Right ventricle myocardium inferior (tissue), 1 donor: ENCODE data around the gene SMARCA2. TPM values are rescaled to one million over a fixed set of nuclear protein-coding genes. Genes with fewer than 3 reads are reported as not detected.
"Not testable (repeated sequence)": the region's sequence is repeated elsewhere in the genome, so short reads cannot be mapped to it uniquely, and the experiment has no call there.

ENCODE experiments used
- ATAC-seq: fragments of 200-7000 bp; cut with Tn5 transposase; one replicate; pipeline ENCODE4 v1.9.1; 2020; ENCODE audit warnings: mild to moderate bottlenecking, moderate library complexity
- DNase-seq: peaks from one replicate; pipeline ENCODE4 v3.0.0; 2021; ENCODE audit errors: missing footprints
- intact Hi-C: fragments of 100-400 bp; cut with DNase I; formaldehyde crosslinking; loops from one replicate; pipeline ENCODE4 v1.11.0; 2022
- total RNA-seq: library from RNA; stranded (reverse); fragmentation: NEBNext Ultra II Directional; extraction: Animal tissue kit (Norgen Biotek cat#: 25700); gene quantifications from one replicate; pipeline ENCODE4 v1.2.1, GENCODE V29; 2021
- donor health status: DM: no; HTN: yes; CAD: no; lungs with severe emphysema.

SMARCA2 gene
- total RNA-seq, 1 donor from 2014 or later, result 98.4 TPM

GRCh38 chr9:2125906-2126305 lies 110.8 kb downstream of the SMARCA2 start:
- intact Hi-C loops, result loop anchor here (5.0 kb wide), 1 partner anchor 691 kb away; no protein-coding TSS in a partner anchor
- DNase-seq (no peak), ATAC-seq (peak; percentile 56)

GRCh38 chr9:2126331-2126803 lies 111.2 kb downstream of the SMARCA2 start:
- peak; percentile 61 for ATAC-seq
- intact Hi-C loops, result loop anchor here (5.0 kb wide), 1 partner anchor 691 kb away; no protein-coding TSS in a partner anchor
- DNase-seq, result no peak

GRCh38 chr9:2127486-2127885 lies 112.3 kb downstream of the SMARCA2 start:
- ATAC-seq (no peak), DNase-seq (no peak)
- intact Hi-C loops, result loop anchor here (5.0 kb wide), 1 partner anchor 690 kb away; no protein-coding TSS in a partner anchor

- DNase-seq, result no peak
- ATAC-seq, result no peak
- intact Hi-C loops, result loop anchor here (5.0 kb wide), 1 partner anchor 689 kb away; no protein-coding TSS in a partner anchor
These were observed 113.0 kb downstream of the SMARCA2 start for GRCh38 chr9:2128141-2128540.

GRCh38 chr9:2128618-2129017 lies 113.5 kb downstream of the SMARCA2 start:
- no peak for ATAC-seq
- DNase-seq, result no peak
- intact Hi-C loops, result loop anchor here (5.0 kb wide), 1 partner anchor 689 kb away; no protein-coding TSS in a partner anchor

- no peak for ATAC-seq
- intact Hi-C loops, result loop anchor here (5.0 to 10.0 kb wide), 6 partner anchors 361 to 671 kb away; partner anchors contain the start of gene VLDLR
- DNase-seq, result no peak
These were observed 115.8 kb downstream of the SMARCA2 start for GRCh38 chr9:2130941-2131340.

GRCh38 chr9:2132484-2133082 lies 117.4 kb downstream of the SMARCA2 start:
- DNase-seq (no peak), ATAC-seq (no peak)
- intact Hi-C loops, result loop anchor here (2.0 to 10.0 kb wide), 8 partner anchors 48 to 706 kb away; partner anchors contain the start of gene VLDLR

GRCh38 chr9:2134391-2134790 lies 119.2 kb downstream of the SMARCA2 start:
- DNase-seq (no peak), ATAC-seq (peak; percentile 50)
- intact Hi-C loops, result loop anchor here (5.0 to 10.0 kb wide), 6 partner anchors 358 to 668 kb away; partner anchors contain the start of gene VLDLR

- ATAC-seq (no peak), DNase-seq (no peak)
- intact Hi-C loops, result loop anchor here (5.0 to 10.0 kb wide), 2 partner anchors 104 to 526 kb away; no protein-coding TSS in a partner anchor
These were observed 123.5 kb downstream of the SMARCA2 start for GRCh38 chr9:2138646-2139045.

- ATAC-seq (peak; percentile 53), DNase-seq (no peak)
- intact Hi-C loops, result no loop called here
These were observed 125.6 kb downstream of the SMARCA2 start for GRCh38 chr9:2140600-2141223.

GRCh38 chr9:2142212-2142611 lies 127.1 kb downstream of the SMARCA2 start:
- intact Hi-C loops, result no loop called here
- DNase-seq (no peak), ATAC-seq (no peak)

- no peak for DNase-seq
- no peak for ATAC-seq
- intact Hi-C loops, result no loop called here
These were observed 129.5 kb downstream of the SMARCA2 start for GRCh38 chr9:2144619-2145018.

GRCh38 chr9:2145746-2146145 lies 130.6 kb downstream of the SMARCA2 start:
- no peak for ATAC-seq
- DNase-seq, result no peak
- intact Hi-C loops, result no loop called here

GRCh38 chr9:2146700-2147099 lies 131.6 kb downstream of the SMARCA2 start:
- intact Hi-C loops, ATAC-seq, DNase-seq: not testable (repeated sequence)

GRCh38 chr9:2150338-2150737 lies 135.2 kb downstream of the SMARCA2 start:
- ATAC-seq (no peak), DNase-seq (no peak)
- intact Hi-C loops, result no loop called here

GRCh38 chr9:2151171-2151570 lies 136.0 kb downstream of the SMARCA2 start:
- intact Hi-C loops, result no loop called here
- ATAC-seq (no peak), DNase-seq (no peak)

- DNase-seq (no peak), ATAC-seq (no peak)
- intact Hi-C loops, result no loop called here
These were observed 138.0 kb downstream of the SMARCA2 start for GRCh38 chr9:2152966-2153629.

- DNase-seq (no peak), ATAC-seq (no peak)
- intact Hi-C loops, result no loop called here
These were observed 138.6 kb downstream of the SMARCA2 start for GRCh38 chr9:2153630-2154217.

GRCh38 chr9:2154731-2155130 lies 139.6 kb downstream of the SMARCA2 start:
- ATAC-seq (no peak), DNase-seq (no peak)
- intact Hi-C loops, result no loop called here
